SK-N-SH (cell line): ENCODE data around the gene SLC35B4. TPM values are rescaled to one million over a fixed set of nuclear protein-coding genes. Genes with fewer than 3 reads are reported as not detected.

ENCODE experiments used
- CTCF ChIA-PET: fragments of 300-600, 350-600 bp; formaldehyde crosslinking; extraction: SDS; loops from one replicate; lab custom pipeline; 2021; lab: Yijun Ruan, JAX
- POLR2A ChIA-PET: fragments of 350-600 bp; sonication (Branson Sonifier 250); formaldehyde crosslinking; extraction: SDS; loops from one replicate; lab custom pipeline; 2020; ENCODE audit warnings: antibody characterized with exemption, inconsistent platforms; lab: Yijun Ruan, JAX
- DNase-seq: peaks from one replicate; pipeline ENCODE4 v3.0.0; 2012
- H2AFZ ChIP-seq: fragments of 200-600 bp; sonication (generic); 2 replicates; pipeline ENCODE4 v1.8.1; 2016; ENCODE audit warnings: antibody characterized with exemption, mild to moderate bottlenecking, low read depth
- H3F3A ChIP-seq: fragments of 200-600 bp; sonication (generic); replicated peaks from 2 replicates; pipeline ENCODE3; 2016; ENCODE audit warnings: antibody characterized with exemption, mild to moderate bottlenecking; ENCODE audit not compliant: insufficient read depth
- H3K27ac ChIP-seq, 2 experiments: fragments of 200-500 bp in 1 of 2; fragments of 200-600 bp in 1 of 2; sonication (Bioruptor generic) in 1 of 2; sonication (generic), shearing (Covaris generic) in 1 of 2; 2 replicates each; pipeline versions ENCODE4 v1.5.1 to v1.6.1; 2014 to 2016; ENCODE audit warnings: low read depth in 2 of 2, inconsistent platforms in 1 of 2, low read length in 1 of 2, mild to moderate bottlenecking in 1 of 2, mixed read lengths in 1 of 2
- H3K27me3 ChIP-seq: fragments of 200-600 bp; sonication (generic), shearing (Covaris generic); 2 replicates; pipeline ENCODE4 v1.6.1; 2016; ENCODE audit warnings: mixed run types; ENCODE audit not compliant: insufficient read depth
- H3K36me3 ChIP-seq, 2 experiments: fragments of 200-500 bp in 1 of 2; fragments of 200-600 bp in 1 of 2; sonication (Bioruptor generic) in 1 of 2; sonication (generic) in 1 of 2; replicated peaks in 1 of 2; 2 replicates each; pipeline versions ENCODE3 to v1.5.1; 2014 to 2016; ENCODE audit warnings: low read length in 1 of 2, mild to moderate bottlenecking in 1 of 2; ENCODE audit not compliant: insufficient read depth in 2 of 2, control insufficient read depth in 1 of 2
- H3K4me1 ChIP-seq, 2 experiments: fragments of 200-500 bp in 1 of 2; fragments of 200-600 bp in 1 of 2; sonication (Bioruptor generic) in 1 of 2; sonication (generic), shearing (Covaris generic) in 1 of 2; 2 replicates each; pipeline versions ENCODE4 v1.5.1 to v1.6.1; 2014 to 2016; ENCODE audit warnings: low read depth in 1 of 2, low read length in 1 of 2, mixed run types in 1 of 2; ENCODE audit not compliant: insufficient read depth in 2 of 2, control insufficient read depth in 1 of 2
- H3K4me2 ChIP-seq: fragments of 200-600 bp; sonication (generic), shearing (Covaris generic); 2 replicates; pipeline ENCODE4 v1.6.1; 2017; ENCODE audit warnings: mixed run types
- H3K4me3 ChIP-seq, 2 experiments: fragments of 200-500 bp in 1 of 2; fragments of 200-600 bp in 1 of 2; sonication (Bioruptor generic) in 1 of 2; sonication (generic), shearing (Covaris generic) in 1 of 2; 2 replicates each; pipeline versions ENCODE4 v1.5.1 to v1.8.1; 2014 to 2016; ENCODE audit warnings: low read depth in 2 of 2, inconsistent platforms in 1 of 2, low read length in 1 of 2, mild to moderate bottlenecking in 1 of 2, mixed read lengths in 1 of 2, moderate library complexity in 1 of 2
- H3K79me2 ChIP-seq: fragments of 200-600 bp; sonication (generic); 2 replicates; pipeline ENCODE4 v1.8.1; 2017; ENCODE audit warnings: mild to moderate bottlenecking; ENCODE audit not compliant: insufficient read depth
- H3K9ac ChIP-seq: fragments of 200-600 bp; sonication (generic); 2 replicates; pipeline ENCODE4 v1.6.1; 2017; ENCODE audit warnings: mixed run types
- H3K9me2 ChIP-seq: fragments of 200-600 bp; sonication (generic); 2 replicates; pipeline ENCODE4 v1.6.1; 2017; ENCODE audit warnings: mixed run types
- H3K9me3 ChIP-seq: fragments of 200-600 bp; sonication (generic); 2 replicates; pipeline ENCODE4 v1.6.1; 2017; ENCODE audit warnings: mixed run types, mild to moderate bottlenecking, moderate library complexity
- H4K20me1 ChIP-seq: fragments of 200-600 bp; sonication (generic); 2 replicates; pipeline ENCODE4 v1.6.1; 2017; ENCODE audit warnings: mild to moderate bottlenecking, mixed run types; ENCODE audit not compliant: insufficient read depth
- FOXM1 ChIP-seq: IDR thresholded peaks from 2 replicates; pipeline ENCODE4 v1.4.0; 2012; ENCODE audit warnings: low read depth, mild to moderate bottlenecking
- GABPA ChIP-seq: IDR thresholded peaks from 2 replicates; pipeline ENCODE4 v1.4.0; 2012; ENCODE audit warnings: low read depth, mild to moderate bottlenecking
- GATA2 ChIP-seq: sonication (generic); formaldehyde crosslinking; IDR thresholded peaks from 2 replicates; pipeline ENCODE4 v1.5.0; 2020; ENCODE audit warnings: mild to moderate bottlenecking, missing genetic modification reagents
- IRF3 ChIP-seq: fragments of 150-350 bp; IDR thresholded peaks from 2 replicates; pipeline ENCODE4 v1.6.1; 2016; ENCODE audit warnings: mild to moderate bottlenecking, low read depth, low read length
- MXI1 ChIP-seq: IDR thresholded peaks from 2 replicates; pipeline ENCODE4 v1.6.1; 2012; ENCODE audit warnings: mild to moderate bottlenecking, low read depth, low read length, improper control_type of control experiment
- PBX3 ChIP-seq: IDR thresholded peaks from 2 replicates; pipeline ENCODE4; 2012
- RAD21 ChIP-seq: IDR thresholded peaks from 2 replicates; pipeline ENCODE4 v1.6.1; 2012; ENCODE audit warnings: mild to moderate bottlenecking, low read length
- RCOR1 ChIP-seq: fragments of 150-350 bp; IDR thresholded peaks from 2 replicates; pipeline ENCODE4 v1.6.1; 2017; ENCODE audit warnings: antibody characterized with exemption, low read length
- SIN3A ChIP-seq: IDR thresholded peaks from 2 replicates; pipeline ENCODE4 v1.6.1; 2012; ENCODE audit warnings: low read depth, mild to moderate bottlenecking, low read length, moderate library complexity, borderline replicate concordance
- TCF12 ChIP-seq: IDR thresholded peaks from 2 replicates; pipeline ENCODE4 v1.4.0; 2012
- ZBTB33 ChIP-seq: IDR thresholded peaks from 2 replicates; pipeline ENCODE4 v1.4.0; 2012; ENCODE audit warnings: low read depth, borderline replicate concordance
- WGBS: methylation state at CpG from one replicate; pipeline ENCODE4 v1.1.6; 2017; ENCODE audit warnings: low lambda C conversion rate; 5-methylcytosine and 5-hydroxymethylcytosine counted together
- polyA plus RNA-seq, 3 experiments: library from polyadenylated mRNA; depleted of rRNA; stranded (reverse); fragments of >200 nt; gene quantifications; 2 replicates each; pipeline ENCODE4 v1.2.3, GENCODE V29; 2012

Gene SLC35B4
- polyA plus RNA-seq, 1 of the 3 experiments (the other 2 are of a cell fraction): 19.3 TPM

GRCh38 chr7:134313543-134313942 is 3.2 kb downstream of the SLC35B4 start:
- peaks cover 9 to 20% of the 10 kb centered on the region in 2 experiments for H3K36me3 ChIP-seq
- CTCF ChIA-PET: interaction anchor here (1.1 to 1.8 kb wide), 3 partner anchors 12 to 107 kb away, joined by 4 read pairs; no protein-coding TSS in a partner anchor

GRCh38 chr7:134312717-134313116 is 4.0 kb downstream of the SLC35B4 start:
- Histone ChIP-seq H3K9ac (no peak overlapping the region), H3K79me2 (peaks cover 60% of the 10 kb centered on the region), H3K4me3 (no peak overlapping the region), H2AFZ (no peak overlapping the region), H3K9me2 (0 out of 2 replicates have a peak, but pooled peaks cover 3% of the 10 kb centered on the region), H3F3A (peaks cover 2% of the 10 kb centered on the region), H3K27ac (no peak overlapping the region; a peak in 1 of 4 replicates), H3K4me1 (peaks cover 5 to 23% of the 10 kb centered on the region in 2 experiments; a peak in 2 of 4 replicates), H3K9me3 (no peaks in the 10 kb centered on the region), H3K27me3 (no peaks in the 10 kb centered on the region), H3K36me3 (peaks cover 9 to 25% of the 10 kb centered on the region in 2 experiments), H4K20me1 (no peaks in the 10 kb centered on the region), H3K4me2 (no peak overlapping the region)
- no peak for DNase-seq
- ChIA-PET POLR2A (no interaction called here), CTCF (interaction anchor here (1.1 to 1.8 kb wide), 2 partner anchors 24 to 108 kb away, joined by 4 read pairs; no protein-coding TSS in a partner anchor)
- TF ChIP-seq RCOR1 (no peak), GABPA (no peak), RAD21 (no peak), GATA2 (CRISPR knock-in tag) (no peak), PBX3 (no peak)
- 91% methylated on average over 6 of the region's 6 CpGs for WGBS

More at GRCh38 chr7:134313543-134313942, 3.2 kb downstream of the SLC35B4 start:
- no peaks in the 10 kb centered on the region for H3K27me3 ChIP-seq
- no peaks in the 10 kb centered on the region for H3F3A ChIP-seq
- H3K79me2 ChIP-seq: peaks cover 57% of the 10 kb centered on the region
- no peak overlapping the region for H3K27ac ChIP-seq
- no peak for DNase-seq
- H3K4me3 ChIP-seq: no peak overlapping the region
- WGBS: 98% methylated on average over 1 of the region's 1 CpG
- no peak for TF ChIP-seq ZBTB33
- no peak for TF ChIP-seq SIN3A
- no peak for TF ChIP-seq FOXM1
- TF ChIP-seq TCF12: no peak
- TF ChIP-seq MXI1: no peak
- TF ChIP-seq IRF3: no peak
- H3K9me2 ChIP-seq: 0 out of 2 replicates have a peak, but pooled peaks cover 3% of the 10 kb centered on the region
- H3K4me1 ChIP-seq: peaks cover 4 to 24% of the 10 kb centered on the region in 2 experiments; a peak in 2 of 4 replicates
- H3K9me3 ChIP-seq: no peaks in the 10 kb centered on the region
- no peak overlapping the region for H3K9ac ChIP-seq
- POLR2A ChIA-PET: no interaction called here
- no peaks in the 10 kb centered on the region for H4K20me1 ChIP-seq
- H2AFZ ChIP-seq: no peak overlapping the region
- no peak overlapping the region for H3K4me2 ChIP-seq
